DND-41 (cell line): ENCODE results near the gene PLXNC1.

Experiments
- ATAC-seq: fragments of 200-7000 bp; cut with Tn5 transposase; 3 replicates; pipeline ENCODE4 v1.9.1; 2021; ENCODE audit warnings: low read depth; ENCODE audit not compliant: insufficient read depth
- DNase-seq: peaks from one replicate; pipeline ENCODE4 v3.0.0-alpha.2; 2020
- H2AFZ ChIP-seq: 2 replicates; pipeline ENCODE4 v1.6.0; 2012; ENCODE audit warnings: low read depth, low read length
- H3K27ac ChIP-seq: 2 replicates; pipeline ENCODE4 v1.5.1; 2012; ENCODE audit warnings: low read length, inconsistent platforms
- H3K27me3 ChIP-seq: fragments of 200-600 bp; sonication (generic); 2 replicates; pipeline ENCODE4 v1.6.0; 2012; ENCODE audit warnings: low read length, mild to moderate bottlenecking, inconsistent platforms; ENCODE audit not compliant: insufficient read depth, poor library complexity
- H3K36me3 ChIP-seq: 2 replicates; pipeline ENCODE4 v1.5.1; 2012; ENCODE audit warnings: low read length, inconsistent platforms; ENCODE audit not compliant: insufficient read depth
- H3K4me1 ChIP-seq: 2 replicates; pipeline ENCODE4 v1.5.1; 2012; ENCODE audit warnings: mild to moderate bottlenecking, low read length; ENCODE audit not compliant: insufficient read depth
- H3K4me2 ChIP-seq: 2 replicates; pipeline ENCODE4 v1.6.0; 2012; ENCODE audit warnings: mild to moderate bottlenecking, moderate library complexity, low read length, inconsistent platforms; ENCODE audit not compliant: insufficient read depth
- H3K4me3 ChIP-seq, 2 experiments: fragments of 200-600 bp in 1 of 2; shearing (Covaris generic) in 1 of 2; 2 replicates each; pipeline ENCODE4 v1.5.1; 2012 to 2016; ENCODE audit warnings: inconsistent platforms in 2 of 2, low read length in 2 of 2, mild to moderate bottlenecking in 2 of 2, low read depth in 1 of 2, moderate library complexity in 1 of 2
- H3K79me2 ChIP-seq: 2 replicates; pipeline ENCODE4 v1.6.0; 2012; ENCODE audit warnings: low read length, inconsistent platforms; ENCODE audit not compliant: insufficient read depth
- H3K9ac ChIP-seq: 2 replicates; pipeline ENCODE4 v1.6.0; 2012; ENCODE audit warnings: low read depth, mild to moderate bottlenecking, inconsistent platforms, low read length, moderate library complexity
- H3K9me3 ChIP-seq: 2 replicates; pipeline ENCODE4 v1.5.1; 2012; ENCODE audit warnings: low read length, moderate library complexity, mild to moderate bottlenecking, inconsistent platforms; ENCODE audit not compliant: insufficient read depth, severe bottlenecking
- H4K20me1 ChIP-seq: 2 replicates; pipeline ENCODE4 v1.6.0; 2012; ENCODE audit warnings: low read length; ENCODE audit not compliant: insufficient read depth
- CTCF ChIP-seq: IDR thresholded peaks from 2 replicates; pipeline ENCODE4 v1.5.1; 2012; ENCODE audit warnings: borderline replicate concordance, low read length, moderate library complexity, mild to moderate bottlenecking; ENCODE audit not compliant: poor library complexity, severe bottlenecking; ENCODE audit errors: extremely low read depth
- EZH2 ChIP-seq: IDR thresholded peaks from 3 replicates; pipeline ENCODE4 v1.6.1; 2012; ENCODE audit warnings: borderline replicate concordance, low read depth, mild to moderate bottlenecking, moderate library complexity, low read length, inconsistent platforms; ENCODE audit not compliant: severe bottlenecking

Gene PLXNC1

GRCh38 chr12:94169966-94170689 is 21.8 kb downstream of the PLXNC1 start:
- Histone ChIP-seq H3K9ac (no peak overlapping the region), H3K79me2 (no peaks in the 10 kb centered on the region), H3K27ac (no peak overlapping the region), H3K36me3 (no peaks in the 10 kb centered on the region), H3K4me3 (no peak overlapping the region), H2AFZ (no peak overlapping the region), H3K9me3 (no peaks in the 10 kb centered on the region), H3K4me2 (no peak overlapping the region), H4K20me1 (no peaks in the 10 kb centered on the region), H3K27me3 (no peaks in the 10 kb centered on the region), H3K4me1 (peaks cover 32% of the 10 kb centered on the region)
- no peak for TF ChIP-seq CTCF
- TF ChIP-seq EZH2: no peak
- ATAC-seq (no peak), DNase-seq (no peak)

GRCh38 chr12:94170690-94171594 is 22.6 kb downstream of the PLXNC1 start:
- Histone ChIP-seq H3K9ac (no peak overlapping the region), H3K9me3 (no peaks in the 10 kb centered on the region), H4K20me1 (no peaks in the 10 kb centered on the region), H3K36me3 (no peaks in the 10 kb centered on the region), H2AFZ (no peak overlapping the region), H3K27me3 (no peaks in the 10 kb centered on the region), H3K79me2 (no peaks in the 10 kb centered on the region), H3K27ac (no peak overlapping the region), H3K4me1 (peaks cover 34% of the 10 kb centered on the region), H3K4me2 (no peak overlapping the region), H3K4me3 (no peak overlapping the region)
- DNase-seq: no peak
- TF ChIP-seq CTCF (no peak), EZH2 (no peak)
- no peak for ATAC-seq

GRCh38 chr12:94171595-94171930 is 23.2 kb downstream of the PLXNC1 start:
- Histone ChIP-seq H3K79me2 (no peaks in the 10 kb centered on the region), H2AFZ (no peak overlapping the region), H3K9me3 (no peaks in the 10 kb centered on the region), H3K36me3 (no peaks in the 10 kb centered on the region), H3K4me2 (no peak overlapping the region), H3K4me3 (no peak overlapping the region), H4K20me1 (no peaks in the 10 kb centered on the region), H3K4me1 (peaks cover 34% of the 10 kb centered on the region), H3K27ac (no peak overlapping the region), H3K27me3 (no peaks in the 10 kb centered on the region), H3K9ac (no peak overlapping the region)
- DNase-seq (no peak), ATAC-seq (no peak)
- TF ChIP-seq EZH2: no peak
- no peak for TF ChIP-seq CTCF
